HG03520 (cell line): ENCODE measurements around the gene MRPS18A.
"Not testable (repeated sequence)": the region's sequence is repeated elsewhere in the genome, so short reads cannot be mapped to it uniquely, and the experiment has no call there.

Experiments
- ATAC-seq: cut with Tn5 transposase; IDR thresholded peaks from one replicate; pipeline ENCODE4 v1.9.1; 2021; ENCODE audit warnings: mild to moderate bottlenecking, moderate library complexity; ENCODE audit not compliant: unreplicated experiment

Gene MRPS18A

GRCh38 chr6:43639984-43640800 lies 47.4 kb downstream of the MRPS18A start:
- no peak for ATAC-seq

GRCh38 chr6:43636308-43636659 lies 51.3 kb downstream of the MRPS18A start:
- peak; percentile 9 for ATAC-seq

- ATAC-seq = peak; percentile 75
Observed at GRCh38 chr6:43635387-43636307, 51.9 kb downstream of the MRPS18A start, which contains the start of gene MAD2L1BP. Gene MAD2L1BP (plus strand): TSS chr6:43635840. CDS start chr6:43635876, 36 bp downstream.

GRCh38 chr6:43634702-43635303 lies 52.8 kb downstream of the MRPS18A start:
- no peak for ATAC-seq

- ATAC-seq = not testable (repeated sequence)
Observed at GRCh38 chr6:43633002-43633401, 54.6 kb downstream of the MRPS18A start.

GRCh38 chr6:43630980-43631619 lies 56.5 kb downstream of the MRPS18A start:
- no peak for ATAC-seq

GRCh38 chr6:43629505-43630300 lies 57.9 kb downstream of the MRPS18A start:
- ATAC-seq = peak; percentile 60

GRCh38 chr6:43629104-43629504 lies 58.5 kb downstream of the MRPS18A start, which contains the start of gene GTPBP2:
Gene GTPBP2 (minus strand): TSS chr6:43629264. CDS start chr6:43629162, 102 bp downstream.
- peak; percentile 81 for ATAC-seq

- no peak for ATAC-seq
Observed at GRCh38 chr6:43628393-43629103, 59.0 kb downstream of the MRPS18A start.

GRCh38 chr6:43627008-43627825 lies 60.4 kb downstream of the MRPS18A start:
- no peak for ATAC-seq

GRCh38 chr6:43625393-43625992 lies 62.1 kb downstream of the MRPS18A start:
- no peak for ATAC-seq

GRCh38 chr6:43624786-43625288 lies 62.8 kb downstream of the MRPS18A start:
- no peak for ATAC-seq

- no peak for ATAC-seq
Observed at GRCh38 chr6:43623880-43624785, 63.5 kb downstream of the MRPS18A start.

GRCh38 chr6:43622541-43622940 lies 65.0 kb downstream of the MRPS18A start:
- ATAC-seq = no peak

- ATAC-seq = no peak
Observed at GRCh38 chr6:43621836-43622180, 65.8 kb downstream of the MRPS18A start.
